Spleen (tissue), 11 donors: ENCODE results near the gene AFM. TPM values are rescaled to one million over a fixed set of nuclear protein-coding genes. Genes with fewer than 3 reads are reported as not detected.

Source experiments
- DNase-seq: peaks from one replicate; pipeline ENCODE4 v3.0.0-alpha.2; 2020
- H3K27ac ChIP-seq, 8 donors: fragments of 200-600 bp; sonication (generic) in 7 of 8; 1 replicate in 4 of 8; 2 replicates in 4 of 8; pipeline versions ENCODE4 v1.5.0 to v1.8.0; 2016 to 2021; ENCODE audit warnings: inconsistent platforms in 4 of 8, mild to moderate bottlenecking in 4 of 8, moderate library complexity in 1 of 8
- H3K27me3 ChIP-seq, 7 donors: fragments of 200-600 bp; sonication (generic) in 6 of 7; replicated peaks in 1 of 7; 1 replicate in 4 of 7; 2 replicates in 3 of 7; pipeline versions ENCODE4 v1.5.0 to v1.8.0; 2016 to 2021; ENCODE audit warnings: inconsistent platforms in 3 of 7, mild to moderate bottlenecking in 1 of 7
- H3K36me3 ChIP-seq, 6 donors: fragments of 200-600 bp; sonication (generic) in 5 of 6; 1 replicate in 4 of 6; 2 replicates in 2 of 6; pipeline versions ENCODE4 v1.5.0 to v1.8.0; 2016 to 2021; ENCODE audit warnings: inconsistent platforms in 2 of 6
- H3K4me1 ChIP-seq, 6 donors: fragments of 200-600 bp; sonication (generic) in 5 of 6; 1 replicate in 3 of 6; 2 replicates in 3 of 6; pipeline versions ENCODE4 v1.5.0 to v1.8.0; 2016 to 2021; ENCODE audit warnings: inconsistent platforms in 3 of 6
- H3K4me3 ChIP-seq, 8 donors: fragments of 200-600 bp; sonication (generic) in 7 of 8; 1 replicate in 4 of 8; 2 replicates in 4 of 8; pipeline versions ENCODE4 v1.5.0 to v1.8.0; 2016 to 2021; ENCODE audit warnings: inconsistent platforms in 4 of 8, mild to moderate bottlenecking in 4 of 8, moderate library complexity in 2 of 8
- H3K9me3 ChIP-seq, 8 donors: fragments of 200-600 bp; sonication (generic) in 7 of 8; 1 replicate in 4 of 8; 2 replicates in 4 of 8; pipeline versions ENCODE4 v1.5.0 to v1.8.0; 2016 to 2021; ENCODE audit warnings: inconsistent platforms in 4 of 8
- POLR2A ChIP-seq, 3 donors: fragments of 450-650 bp; IDR thresholded peaks; one replicate each; pipeline ENCODE4 v1.5.1; 2017; ENCODE audit warnings: antibody characterized with exemption in 3 of 3, mild to moderate bottlenecking in 1 of 3
- POLR2AphosphoS5 ChIP-seq, 3 donors: sonication (generic); formaldehyde crosslinking; IDR thresholded peaks; one replicate each; pipeline ENCODE4 v1.5.1; 2017; ENCODE audit warnings: antibody characterized with exemption in 3 of 3
- WGBS, 5 donors: extraction: QIAGEN DNeasy Blood & Tissue Kit in 3 of 5; methylation state at CpG; one replicate each; pipeline versions ENCODE4 v1.1.5 to v1.1.7; 2013 to 2018; 5-methylcytosine and 5-hydroxymethylcytosine counted together
- intact Hi-C: fragments of 100-400 bp; cut with DNase I; formaldehyde crosslinking; loops from one replicate; pipeline ENCODE4 v1.15.0; 2023; ENCODE audit warnings: low total_unique reads
- polyA plus RNA-seq, 3 donors: library from polyadenylated mRNA; stranded (reverse); fragments of 200-250 nt; gene quantifications; one replicate each; pipeline ENCODE4 v1.2.1, GENCODE V29; 2013
- total RNA-seq, 7 donors: library from RNA; depleted of rRNA in 3 of 7; stranded (reverse); fragments of >200 nt in 3 of 7; fragmentation: NEBNext Ultra II Directional in 4 of 7; extraction: Animal tissue kit (Norgen Biotek cat#: 25700) in 4 of 7; gene quantifications; one replicate each; pipeline versions ENCODE4 v1.1.0 to v1.2.1, GENCODE V29; 2016 to 2021
- TF ChIP-seq, protein P1 (sequence below), 11 experiments: fragments of 200-600 bp in 7 of 11; fragments of 450-650 bp in 4 of 11; sonication (generic) in 4 of 11; IDR thresholded peaks in 8 of 11; conservative IDR thresholded peaks in 3 of 11; 1 replicate in 7 of 11; 2 replicates in 4 of 11; pipeline versions ENCODE4 v1.4.0 to v1.8.0; 2016 to 2021; ENCODE audit warnings: antibody characterized with exemption in 11 of 11, inconsistent platforms in 4 of 11, mild to moderate bottlenecking in 1 of 11
- donor health status: healthy with polysubstance abuse.
- donor health status: DM: no; HTN: no; CAD: no; lungs with moderate emphysema.
- donor health status: DM: no; HTN: no; CAD: no.
- donor health status: Bipolar disorder and iron deficiency.
- donor health status: healthy.
- donor health status: DM: no; HTN: no; CAD: no.
- donor health status: DM: yes; HTN: yes; CAD: no.

AFM gene
- total and polyA plus RNA-seq, 10 donors, result not detected

DNA sequence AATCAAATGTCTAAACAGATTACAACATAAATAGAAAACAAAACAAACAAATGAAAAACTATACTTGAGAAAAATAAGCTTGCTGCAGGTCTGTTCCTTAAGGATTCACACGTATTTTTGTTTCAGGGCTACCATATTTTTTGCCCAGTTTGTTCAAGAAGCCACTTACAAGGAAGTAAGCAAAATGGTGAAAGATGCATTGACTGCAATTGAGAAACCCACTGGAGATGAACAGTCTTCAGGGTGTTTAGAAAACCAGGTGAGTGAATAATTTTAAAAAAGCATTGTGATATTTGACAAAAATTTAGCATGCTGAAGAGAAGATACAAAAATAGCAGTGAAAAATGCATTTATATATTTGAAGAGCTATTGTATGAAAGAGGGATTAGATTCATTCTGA lies 43.5 kb upstream of the AFM start:
- no peaks in the 10 kb centered on the region for H3K4me1 ChIP-seq
- H3K36me3 ChIP-seq, result no peaks in the 10 kb centered on the region
- WGBS, 5 donors, result 72 to 76% (median 75%) methylated on average over 1 of the region's 1 CpG
- TF ChIP-seq POLR2A (IDR thresholded peaks at IDR 0.05), result no peak
- TF ChIP-seq, protein P1, sequence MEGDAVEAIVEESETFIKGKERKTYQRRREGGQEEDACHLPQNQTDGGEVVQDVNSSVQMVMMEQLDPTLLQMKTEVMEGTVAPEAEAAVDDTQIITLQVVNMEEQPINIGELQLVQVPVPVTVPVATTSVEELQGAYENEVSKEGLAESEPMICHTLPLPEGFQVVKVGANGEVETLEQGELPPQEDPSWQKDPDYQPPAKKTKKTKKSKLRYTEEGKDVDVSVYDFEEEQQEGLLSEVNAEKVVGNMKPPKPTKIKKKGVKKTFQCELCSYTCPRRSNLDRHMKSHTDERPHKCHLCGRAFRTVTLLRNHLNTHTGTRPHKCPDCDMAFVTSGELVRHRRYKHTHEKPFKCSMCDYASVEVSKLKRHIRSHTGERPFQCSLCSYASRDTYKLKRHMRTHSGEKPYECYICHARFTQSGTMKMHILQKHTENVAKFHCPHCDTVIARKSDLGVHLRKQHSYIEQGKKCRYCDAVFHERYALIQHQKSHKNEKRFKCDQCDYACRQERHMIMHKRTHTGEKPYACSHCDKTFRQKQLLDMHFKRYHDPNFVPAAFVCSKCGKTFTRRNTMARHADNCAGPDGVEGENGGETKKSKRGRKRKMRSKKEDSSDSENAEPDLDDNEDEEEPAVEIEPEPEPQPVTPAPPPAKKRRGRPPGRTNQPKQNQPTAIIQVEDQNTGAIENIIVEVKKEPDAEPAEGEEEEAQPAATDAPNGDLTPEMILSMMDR (IDR thresholded peaks at IDR 0.05 in 8 of 11, conservative IDR thresholded peaks at IDR 0.05 in 3 of 11), result no peak
- TF ChIP-seq POLR2AphosphoS5 (IDR thresholded peaks at IDR 0.05), result no peak
- H3K27ac ChIP-seq, result no peak overlapping the region
- no peak for DNase-seq
- H3K4me3 ChIP-seq, result no peak overlapping the region
- H3K27me3 ChIP-seq, result peaks cover 0 to 6% (median 0%) of the 10 kb centered on the region in 7 donors
- intact Hi-C loops, result no loop called here
- H3K9me3 ChIP-seq, result no peaks in the 10 kb centered on the region

DNA sequence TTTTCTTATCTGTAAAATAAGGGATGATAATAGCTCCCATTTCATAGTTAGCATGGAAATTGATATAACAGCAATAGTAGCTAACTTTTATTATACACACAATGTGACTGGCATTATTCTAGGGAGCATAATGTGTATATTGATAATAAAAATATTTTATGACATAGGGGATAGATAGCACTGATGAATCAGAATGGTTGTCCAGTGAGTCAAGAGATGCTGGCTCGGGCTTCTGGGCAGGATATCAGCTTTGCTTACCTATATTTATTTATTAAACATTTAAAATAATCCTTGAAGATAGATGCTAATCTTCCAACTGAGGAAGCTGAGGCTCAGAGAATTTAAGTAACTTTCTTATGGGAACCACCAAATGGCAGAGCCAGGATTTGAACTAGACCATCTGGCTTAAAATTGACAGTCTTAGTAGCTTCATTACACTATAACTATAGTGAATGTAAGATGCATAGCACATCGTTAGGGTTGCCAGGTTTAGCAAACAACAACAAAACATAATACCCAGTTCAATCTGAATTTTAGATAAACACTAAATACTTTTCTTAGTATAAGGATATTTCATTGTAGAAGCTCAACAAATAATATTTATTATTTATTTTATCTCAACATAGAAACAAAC lies 42.8 kb upstream of the AFM start:
- H3K4me3 ChIP-seq, result no peak overlapping the region
- no peak overlapping the region for H3K27ac ChIP-seq
- H3K27me3 ChIP-seq, result peaks cover 0 to 6% (median 0%) of the 10 kb centered on the region in 7 donors
- TF ChIP-seq POLR2AphosphoS5 (IDR thresholded peaks at IDR 0.05) (no peak), POLR2A (IDR thresholded peaks at IDR 0.05) (no peak)
- TF ChIP-seq, protein P1 (IDR thresholded peaks at IDR 0.05 in 8 of 11, conservative IDR thresholded peaks at IDR 0.05 in 3 of 11), result no peak
- intact Hi-C loops, result no loop called here
- no peaks in the 10 kb centered on the region for H3K9me3 ChIP-seq
- H3K4me1 ChIP-seq, result no peaks in the 10 kb centered on the region
- H3K36me3 ChIP-seq, result no peaks in the 10 kb centered on the region
- DNase-seq, result no peak
- WGBS, 5 donors, result 64 to 75% (median 69%) methylated on average over 2 of the region's 2 CpGs

DNA sequence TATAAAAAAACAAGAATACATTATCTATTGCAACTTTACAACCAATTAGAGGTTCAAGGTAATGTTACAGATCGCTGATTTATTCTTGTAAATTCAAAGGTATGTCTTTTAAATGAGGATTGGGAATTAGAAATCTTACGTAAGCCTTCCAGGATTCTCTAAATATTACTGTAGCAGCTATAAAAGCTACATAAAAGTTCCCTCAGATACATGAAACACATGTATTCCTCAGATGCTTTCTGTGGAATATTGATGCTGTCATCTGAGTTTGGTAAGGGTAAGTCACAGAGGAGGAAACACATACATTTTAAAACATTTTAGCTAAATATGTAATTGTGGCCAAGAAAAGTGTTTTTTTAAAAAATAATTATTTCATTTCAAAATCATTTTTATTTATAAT lies 42.1 kb upstream of the AFM start:
- 78 to 92% (median 88%) methylated on average over 2 of the region's 2 CpGs for WGBS, 5 donors
- Histone ChIP-seq H3K9me3 (no peaks in the 10 kb centered on the region), H3K27ac (no peak overlapping the region), H3K4me1 (no peaks in the 10 kb centered on the region), H3K36me3 (no peaks in the 10 kb centered on the region), H3K27me3 (peaks cover 0 to 6% (median 0%) of the 10 kb centered on the region in 7 donors), H3K4me3 (no peak overlapping the region)
- DNase-seq, result no peak
- TF ChIP-seq, protein P1 (IDR thresholded peaks at IDR 0.05 in 8 of 11, conservative IDR thresholded peaks at IDR 0.05 in 3 of 11), result no peak
- TF ChIP-seq POLR2AphosphoS5 (IDR thresholded peaks at IDR 0.05) (no peak), POLR2A (IDR thresholded peaks at IDR 0.05) (no peak)
- intact Hi-C loops, result no loop called here

DNA sequence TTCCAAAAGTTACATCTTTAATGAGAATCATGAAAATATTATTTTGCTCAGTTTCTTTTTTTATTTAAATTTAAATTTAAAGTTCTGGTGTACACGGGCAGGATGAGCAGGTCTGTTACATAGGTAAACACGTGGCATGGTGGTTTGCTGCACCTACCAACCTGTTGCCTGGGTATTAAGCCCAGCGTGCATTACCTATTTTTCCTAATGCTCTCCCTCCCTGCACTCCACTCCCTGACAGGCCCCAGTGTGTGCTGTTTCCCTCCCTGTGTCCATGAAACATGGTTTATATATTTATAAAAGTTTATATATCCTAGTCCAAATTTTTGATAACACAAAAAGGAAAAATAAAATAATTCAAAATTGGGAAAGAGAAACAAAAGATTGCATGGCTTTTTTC lies 41.6 kb upstream of the AFM start:
- Histone ChIP-seq H3K9me3 (no peaks in the 10 kb centered on the region), H3K36me3 (no peaks in the 10 kb centered on the region), H3K27me3 (peaks cover 0 to 6% (median 0%) of the 10 kb centered on the region in 7 donors), H3K4me3 (no peak overlapping the region), H3K27ac (no peak overlapping the region), H3K4me1 (no peaks in the 10 kb centered on the region)
- no peak for TF ChIP-seq POLR2A (IDR thresholded peaks at IDR 0.05)
- DNase-seq, result no peak
- intact Hi-C loops, result no loop called here
- WGBS, 5 donors, result 79 to 89% (median 81%) methylated on average over 3 of the region's 3 CpGs
